Kidney (tissue), 14 donors: ENCODE data around the gene NPEPL1. TPM values are rescaled to one million over a fixed set of nuclear protein-coding genes. Genes with fewer than 3 reads are reported as not detected.
A peak's percentile ranks its signal among the peaks of the same experiment; 100 is the strongest.

Experiments
- DNase-seq, 5 donors: peaks; one replicate each; pipeline ENCODE4 v3.0.0-alpha.2; 2013 to 2020
- FAIRE-seq: peaks from 2 replicates; lab custom pipeline; 2012; peaks lifted over from hg19 to GRCh38; lab: Jason Lieb, UNC
- H3K27ac ChIP-seq, 2 donors: one replicate each; pipeline ENCODE4 v1.7.0; 2013; ENCODE audit warnings: low read depth in 2 of 2, low read length in 2 of 2, inconsistent platforms in 1 of 2
- H3K27me3 ChIP-seq: one replicate; pipeline ENCODE4 v1.7.1; 2013; ENCODE audit warnings: low read length, inconsistent platforms; ENCODE audit not compliant: control insufficient read depth, insufficient read depth
- H3K36me3 ChIP-seq, 3 donors: one replicate each; pipeline versions ENCODE4 v1.7.0 to v1.7.1; 2013; ENCODE audit warnings: low read length in 3 of 3, control low read depth in 1 of 3, inconsistent platforms in 1 of 3; ENCODE audit not compliant: insufficient read depth in 3 of 3, control insufficient read depth in 2 of 3
- H3K4me1 ChIP-seq, 3 donors: one replicate each; pipeline versions ENCODE4 v1.7.0 to v1.7.1; 2013; ENCODE audit warnings: low read length in 3 of 3, inconsistent platforms in 1 of 3, low read depth in 1 of 3; ENCODE audit not compliant: control insufficient read depth in 2 of 3, insufficient read depth in 2 of 3
- H3K4me3 ChIP-seq, 3 donors: one replicate each; pipeline versions ENCODE4 v1.7.0 to v1.8.1; 2013; ENCODE audit warnings: low read length in 3 of 3, control low read depth in 1 of 3, inconsistent platforms in 1 of 3
- H3K9ac ChIP-seq, 3 donors: one replicate each; pipeline versions ENCODE4 v1.7.0 to v1.7.1; 2013; ENCODE audit warnings: low read length in 3 of 3, control low read depth in 1 of 3, inconsistent platforms in 1 of 3
- H3K9me3 ChIP-seq, 3 donors: one replicate each; pipeline versions ENCODE4 v1.7.0 to v1.7.1; 2013; ENCODE audit warnings: low read length in 3 of 3, control low read depth in 1 of 3, inconsistent platforms in 1 of 3; ENCODE audit not compliant: control insufficient read depth in 2 of 3, insufficient read depth in 1 of 3
- CTCF ChIP-seq: IDR thresholded peaks from 3 replicates; pipeline ENCODE4 v1.5.1; 2012; ENCODE audit warnings: mild to moderate bottlenecking, moderate library complexity, borderline replicate concordance; ENCODE audit not compliant: insufficient read depth; ENCODE audit errors: extremely low read depth
- intact Hi-C: fragments of 100-400 bp; cut with DNase I; formaldehyde crosslinking; loops from one replicate; pipeline ENCODE4 v1.11.1; 2022
- polyA plus RNA-seq: library from polyadenylated mRNA; stranded (reverse); fragments of 350-450 nt; fragmentation: Illumina TruSeq; extraction: RNeasy Lipid Tissue Mini Kit (QIAGEN cat#74804); gene quantifications from one replicate; pipeline ENCODE4 v1.2.3, GENCODE V29; 2014; ENCODE audit warnings: low read depth, low replicate concordance; ENCODE audit not compliant: insufficient read depth
- total RNA-seq: library from RNA; stranded (reverse); fragmentation: NEBNext Ultra II Directional; extraction: Animal tissue kit (Norgen Biotek cat#: 25700); gene quantifications from one replicate; pipeline ENCODE4 v1.2.1, GENCODE V29; 2021
- donor health status: control.
- donor health status: control.
- donor health status: control.
- donor health status: control.
- donor health status: control.
- donor health status: DM: yes; HTN: yes; CAD: no.
- donor health status: Normal renal cell carcinoma (clear cell type).

The NPEPL1 gene
- total and polyA plus RNA-seq, 2 donors from 2014 or later: 39.7 to 60.2 TPM

GRCh38 chr20:58652606-58653294, 39.9 kb upstream of the NPEPL1 start:
- Histone ChIP-seq H3K4me1 (peaks cover 5 to 14% (median 8%) of the 10 kb centered on the region in 3 donors), H3K27me3 (no peaks in the 10 kb centered on the region), H3K36me3 (no peaks in the 10 kb centered on the region), H3K27ac (peak overlapping the region; percentile 93 to 95), H3K9me3 (no peaks in the 10 kb centered on the region), H3K9ac (peak overlapping the region; percentile 90 to 98 (median 96)), H3K4me3 (peak overlapping the region; percentile 81 to 97 (median 96))
- DNase-seq (peak in 2 of 5 donors; percentile 6 to 39), FAIRE-seq (no peak)
- intact Hi-C loops: no loop called here
- TF ChIP-seq CTCF: no peak

GRCh38 chr20:58654337-58654736, 38.3 kb upstream of the NPEPL1 start:
- intact Hi-C loops: no loop called here
- no peaks in the 10 kb centered on the region for H3K27me3 ChIP-seq
- no peak for DNase-seq
- no peak overlapping the region for H3K27ac ChIP-seq
- H3K4me3 ChIP-seq: peak overlapping the region in 1 of 3 donors; percentile 47
- no peak for FAIRE-seq
- H3K4me1 ChIP-seq: peaks cover 5 to 14% (median 8%) of the 10 kb centered on the region in 3 donors
- H3K9me3 ChIP-seq: no peaks in the 10 kb centered on the region
- TF ChIP-seq CTCF: no peak
- H3K9ac ChIP-seq: peak overlapping the region in 1 of 3 donors; percentile 96
- no peaks in the 10 kb centered on the region for H3K36me3 ChIP-seq

DNA sequence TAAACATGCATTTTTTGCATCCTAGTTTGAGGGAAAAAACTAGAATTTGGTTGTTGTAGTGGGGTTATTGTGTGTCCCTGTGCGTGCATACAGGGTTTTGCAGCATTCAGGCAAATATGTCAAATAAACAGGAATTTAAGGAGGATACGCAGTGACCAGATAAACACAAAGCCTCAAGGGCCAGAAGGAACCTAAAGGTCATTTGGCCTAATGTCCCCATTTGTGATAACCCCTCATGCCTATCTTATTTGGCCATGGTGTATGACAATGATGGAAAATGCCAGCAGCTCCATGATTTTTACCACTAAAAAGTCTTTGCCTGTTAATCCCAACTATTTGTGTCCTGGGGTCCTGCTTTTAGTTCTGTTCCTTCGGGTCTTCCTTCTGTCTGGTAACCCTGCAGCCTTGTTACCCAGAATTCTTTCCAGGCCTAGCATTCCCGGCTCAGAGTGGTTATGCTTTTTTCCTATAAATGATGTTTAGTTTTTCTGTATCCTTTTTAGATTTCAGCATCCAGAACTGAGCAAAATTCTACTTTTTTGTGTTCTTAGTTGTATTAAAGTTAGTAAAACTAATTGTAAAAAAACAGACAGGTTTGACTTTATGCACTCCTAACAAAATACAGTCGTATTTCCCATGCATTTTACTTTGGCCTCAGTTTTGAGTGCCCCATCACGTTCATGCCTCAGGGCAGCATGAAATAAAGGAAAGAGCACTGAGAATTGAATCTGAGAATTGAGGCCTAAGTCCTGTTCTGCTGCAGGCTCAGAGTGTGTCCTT, 37.1 kb upstream of the NPEPL1 start:
- Histone ChIP-seq H3K4me3 (peak overlapping the region in 1 of 3 donors; percentile 28), H3K36me3 (peaks cover 0 to 3% (median 0%) of the 10 kb centered on the region in 3 donors), H3K4me1 (peaks cover 5 to 14% (median 8%) of the 10 kb centered on the region in 3 donors), H3K27ac (no peak overlapping the region), H3K9me3 (no peaks in the 10 kb centered on the region), H3K9ac (peak overlapping the region in 1 of 3 donors; percentile 6), H3K27me3 (no peaks in the 10 kb centered on the region)
- no peak for TF ChIP-seq CTCF
- FAIRE-seq (no peak), DNase-seq (peak in 1 of 5 donors; percentile 3)
- intact Hi-C loops: no loop called here
